HUES64 (cell line): Measurements from ENCODE around the gene KAT8.

ENCODE experiments used
- H3K27ac ChIP-seq: 2 replicates; pipeline ENCODE4 v1.7.0; 2013; ENCODE audit warnings: low read depth, low read length, inconsistent platforms
- H3K27me3 ChIP-seq: 2 replicates; pipeline ENCODE4 v1.6.1; 2013; ENCODE audit warnings: mild to moderate bottlenecking, low read length; ENCODE audit not compliant: insufficient read depth
- H3K36me3 ChIP-seq: 2 replicates; pipeline ENCODE4 v1.6.1; 2013; ENCODE audit warnings: mild to moderate bottlenecking, low read length; ENCODE audit not compliant: insufficient read depth
- H3K4me1 ChIP-seq: 2 replicates; pipeline ENCODE4 v1.6.1; 2013; ENCODE audit warnings: mild to moderate bottlenecking, low read length, moderate library complexity; ENCODE audit not compliant: insufficient read depth
- H3K4me3 ChIP-seq: 2 replicates; pipeline ENCODE4 v1.5.1; 2013; ENCODE audit warnings: mild to moderate bottlenecking, low read length, moderate library complexity
- H3K9ac ChIP-seq: 2 replicates; pipeline ENCODE4 v1.6.1; 2013; ENCODE audit warnings: mild to moderate bottlenecking, low read depth, low read length
- H3K9me3 ChIP-seq: 2 replicates; pipeline ENCODE4 v1.6.1; 2013; ENCODE audit warnings: low read depth, low read length; ENCODE audit not compliant: insufficient read depth
- WGBS: fragments of 150-250, 120-280 bp; methylation state at CpG from one replicate; pipeline ENCODE4 v1.1.7; 2013; ENCODE audit warnings: missing lambda C conversion rate; 5-methylcytosine and 5-hydroxymethylcytosine counted together

The KAT8 gene

DNA sequence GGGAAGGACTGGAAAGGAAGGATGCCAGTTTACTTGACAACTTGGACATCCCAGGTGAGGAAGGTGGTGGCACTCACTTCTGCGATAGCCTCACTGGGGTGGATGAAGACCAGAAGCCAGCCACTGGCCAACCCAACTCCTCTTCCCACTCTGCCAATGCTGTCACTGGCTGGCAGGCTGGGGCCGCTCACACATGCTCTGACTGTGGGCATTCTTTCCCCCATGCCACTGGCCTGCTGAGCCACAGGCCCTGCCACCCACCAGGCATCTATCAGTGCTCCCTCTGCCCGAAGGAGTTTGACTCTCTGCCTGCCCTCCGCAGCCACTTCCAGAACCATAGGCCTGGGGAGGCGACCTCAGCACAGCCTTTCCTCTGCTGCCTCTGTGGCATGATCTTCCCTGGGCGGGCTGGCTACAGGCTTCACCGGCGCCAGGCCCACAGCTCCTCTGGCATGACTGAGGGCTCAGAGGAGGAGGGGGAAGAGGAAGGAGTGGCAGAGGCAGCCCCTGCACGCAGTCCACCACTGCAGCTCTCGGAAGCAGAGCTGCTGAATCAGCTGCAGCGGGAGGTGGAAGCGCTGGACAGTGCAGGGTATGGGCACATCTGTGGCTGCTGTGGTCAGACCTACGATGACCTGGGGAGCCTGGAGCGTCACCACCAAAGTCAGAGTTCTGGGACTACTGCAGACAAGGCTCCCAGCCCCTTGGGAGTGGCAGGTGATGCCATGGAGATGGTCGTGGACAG is 38.7 kb upstream of the KAT8 start:
- Histone ChIP-seq H3K9me3 (no peaks in the 10 kb centered on the region), H3K27ac (no peak overlapping the region), H3K4me3 (no peak overlapping the region), H3K36me3 (peaks cover 78% of the 10 kb centered on the region), H3K4me1 (no peaks in the 10 kb centered on the region), H3K27me3 (no peaks in the 10 kb centered on the region), H3K9ac (no peak overlapping the region)
- WGBS, result 95% methylated on average over 15 of the region's 15 CpGs

DNA sequence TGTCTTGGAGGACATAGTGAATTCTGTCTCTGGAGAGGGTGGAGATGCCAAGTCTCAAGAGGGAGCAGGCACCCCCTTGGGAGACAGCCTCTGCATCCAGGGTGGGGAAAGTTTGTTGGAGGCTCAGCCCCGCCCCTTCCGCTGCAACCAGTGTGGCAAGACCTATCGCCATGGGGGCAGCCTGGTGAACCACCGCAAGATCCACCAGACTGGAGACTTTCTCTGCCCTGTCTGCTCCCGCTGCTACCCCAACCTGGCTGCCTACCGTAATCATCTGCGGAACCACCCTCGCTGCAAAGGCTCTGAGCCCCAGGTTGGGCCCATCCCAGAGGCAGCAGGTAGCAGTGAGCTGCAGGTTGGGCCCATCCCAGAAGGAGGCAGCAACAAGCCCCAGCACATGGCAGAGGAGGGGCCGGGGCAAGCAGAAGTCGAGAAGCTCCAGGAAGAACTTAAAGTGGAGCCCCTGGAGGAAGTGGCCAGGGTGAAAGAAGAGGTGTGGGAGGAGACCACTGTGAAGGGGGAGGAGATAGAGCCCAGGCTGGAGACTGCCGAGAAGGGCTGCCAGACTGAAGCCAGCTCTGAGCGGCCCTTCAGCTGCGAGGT is 38.0 kb upstream of the KAT8 start:
- no peaks in the 10 kb centered on the region for H3K4me1 ChIP-seq
- no peak overlapping the region for H3K9ac ChIP-seq
- H3K4me3 ChIP-seq, result no peak overlapping the region
- 93% methylated on average over 13 of the region's 13 CpGs for WGBS
- H3K36me3 ChIP-seq, result peaks cover 82% of the 10 kb centered on the region
- no peak overlapping the region for H3K27ac ChIP-seq
- H3K9me3 ChIP-seq, result no peaks in the 10 kb centered on the region
- H3K27me3 ChIP-seq, result no peaks in the 10 kb centered on the region

DNA sequence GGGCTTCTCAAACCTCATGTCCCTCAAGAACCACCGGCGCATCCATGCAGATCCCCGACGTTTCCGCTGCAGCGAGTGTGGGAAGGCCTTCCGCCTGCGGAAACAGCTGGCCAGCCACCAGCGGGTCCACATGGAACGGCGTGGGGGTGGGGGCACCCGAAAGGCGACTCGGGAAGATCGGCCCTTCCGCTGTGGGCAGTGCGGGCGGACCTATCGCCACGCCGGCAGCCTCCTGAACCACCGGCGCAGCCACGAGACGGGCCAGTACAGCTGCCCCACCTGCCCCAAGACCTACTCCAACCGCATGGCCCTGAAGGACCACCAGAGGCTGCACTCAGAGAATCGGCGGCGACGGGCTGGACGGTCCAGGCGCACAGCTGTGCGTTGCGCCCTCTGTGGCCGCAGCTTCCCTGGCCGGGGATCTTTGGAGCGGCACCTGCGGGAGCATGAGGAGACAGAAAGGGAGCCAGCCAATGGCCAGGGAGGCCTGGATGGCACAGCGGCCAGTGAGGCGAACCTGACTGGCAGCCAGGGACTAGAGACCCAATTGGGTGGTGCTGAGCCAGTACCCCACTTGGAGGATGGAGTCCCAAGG is 37.3 kb upstream of the KAT8 start:
- 96% methylated on average over 40 of the region's 40 CpGs for WGBS
- Histone ChIP-seq H3K27ac (no peak overlapping the region), H3K4me3 (no peak overlapping the region), H3K9me3 (no peaks in the 10 kb centered on the region), H3K4me1 (no peaks in the 10 kb centered on the region), H3K9ac (no peak overlapping the region), H3K27me3 (no peaks in the 10 kb centered on the region), H3K36me3 (peaks cover 86% of the 10 kb centered on the region)

DNA sequence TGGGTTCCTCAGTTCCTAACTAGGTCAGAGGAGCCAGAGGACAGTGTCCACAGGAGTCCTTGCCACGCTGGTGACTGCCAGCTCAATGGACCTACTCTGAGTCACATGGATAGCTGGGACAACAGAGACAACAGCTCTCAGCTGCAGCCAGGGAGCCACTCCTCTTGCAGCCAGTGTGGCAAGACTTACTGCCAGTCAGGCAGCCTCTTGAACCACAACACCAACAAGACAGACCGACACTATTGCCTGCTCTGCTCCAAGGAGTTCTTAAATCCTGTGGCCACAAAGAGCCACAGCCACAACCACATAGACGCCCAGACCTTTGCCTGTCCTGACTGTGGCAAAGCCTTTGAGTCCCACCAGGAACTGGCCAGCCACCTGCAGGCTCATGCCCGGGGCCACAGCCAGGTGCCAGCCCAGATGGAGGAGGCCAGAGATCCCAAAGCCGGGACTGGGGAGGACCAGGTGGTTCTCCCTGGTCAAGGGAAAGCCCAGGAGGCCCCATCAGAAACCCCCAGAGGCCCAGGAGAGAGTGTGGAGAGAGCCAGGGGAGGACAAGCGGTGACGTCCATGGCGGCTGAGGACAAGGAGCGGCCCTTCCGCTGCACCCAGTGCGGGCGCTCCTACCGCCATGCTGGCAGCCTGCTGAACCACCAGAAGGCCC is 36.6 kb upstream of the KAT8 start:
- H3K9ac ChIP-seq, result no peak overlapping the region
- peaks cover 87% of the 10 kb centered on the region for H3K36me3 ChIP-seq
- 93% methylated on average over 13 of the region's 13 CpGs for WGBS
- H3K4me3 ChIP-seq, result no peak overlapping the region
- H3K27ac ChIP-seq, result no peak overlapping the region
- no peaks in the 10 kb centered on the region for H3K27me3 ChIP-seq
- no peaks in the 10 kb centered on the region for H3K9me3 ChIP-seq
- H3K4me1 ChIP-seq, result no peaks in the 10 kb centered on the region

DNA sequence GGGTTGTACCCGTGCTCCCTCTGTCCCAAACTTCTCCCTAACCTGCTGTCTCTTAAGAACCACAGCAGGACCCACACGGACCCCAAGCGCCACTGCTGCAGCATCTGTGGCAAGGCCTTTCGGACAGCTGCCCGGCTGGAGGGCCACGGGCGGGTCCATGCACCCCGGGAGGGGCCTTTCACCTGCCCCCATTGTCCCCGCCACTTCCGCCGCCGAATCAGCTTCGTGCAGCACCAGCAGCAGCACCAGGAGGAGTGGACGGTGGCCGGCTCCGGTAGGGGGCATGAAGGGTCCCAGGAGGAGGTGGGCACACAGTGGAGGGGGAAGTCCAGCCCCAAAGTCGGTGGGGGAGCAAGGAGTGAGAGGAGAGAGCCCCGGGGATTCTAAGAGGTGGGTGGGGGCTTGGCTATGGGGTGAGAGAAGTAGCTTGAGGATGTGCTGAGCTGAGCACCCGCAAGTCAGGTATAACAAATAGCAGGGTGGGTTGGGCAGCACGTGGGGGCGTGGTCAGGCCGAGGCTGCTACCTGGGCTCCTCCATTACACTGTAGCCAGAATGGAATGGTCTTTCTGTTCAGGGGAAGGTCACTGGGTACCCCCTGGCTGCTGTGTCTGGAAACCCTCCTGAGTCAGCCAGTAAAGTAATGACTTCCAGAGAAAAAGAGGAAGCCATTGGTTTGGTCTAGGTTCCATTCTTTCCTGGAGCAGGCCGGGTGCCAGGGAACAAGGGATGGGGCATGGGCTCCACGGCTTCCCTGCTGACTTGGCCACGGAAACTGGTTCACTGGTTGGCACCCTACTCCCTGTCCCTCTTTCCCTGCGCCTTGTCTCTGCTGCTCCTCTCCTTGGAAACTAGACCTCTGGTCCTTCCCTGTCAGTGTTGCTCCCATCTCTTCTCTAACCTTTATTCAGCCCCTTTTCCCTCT is 35.8 kb upstream of the KAT8 start:
- no peak overlapping the region for H3K9ac ChIP-seq
- 93% methylated on average over 26 of the region's 26 CpGs for WGBS

DNA sequence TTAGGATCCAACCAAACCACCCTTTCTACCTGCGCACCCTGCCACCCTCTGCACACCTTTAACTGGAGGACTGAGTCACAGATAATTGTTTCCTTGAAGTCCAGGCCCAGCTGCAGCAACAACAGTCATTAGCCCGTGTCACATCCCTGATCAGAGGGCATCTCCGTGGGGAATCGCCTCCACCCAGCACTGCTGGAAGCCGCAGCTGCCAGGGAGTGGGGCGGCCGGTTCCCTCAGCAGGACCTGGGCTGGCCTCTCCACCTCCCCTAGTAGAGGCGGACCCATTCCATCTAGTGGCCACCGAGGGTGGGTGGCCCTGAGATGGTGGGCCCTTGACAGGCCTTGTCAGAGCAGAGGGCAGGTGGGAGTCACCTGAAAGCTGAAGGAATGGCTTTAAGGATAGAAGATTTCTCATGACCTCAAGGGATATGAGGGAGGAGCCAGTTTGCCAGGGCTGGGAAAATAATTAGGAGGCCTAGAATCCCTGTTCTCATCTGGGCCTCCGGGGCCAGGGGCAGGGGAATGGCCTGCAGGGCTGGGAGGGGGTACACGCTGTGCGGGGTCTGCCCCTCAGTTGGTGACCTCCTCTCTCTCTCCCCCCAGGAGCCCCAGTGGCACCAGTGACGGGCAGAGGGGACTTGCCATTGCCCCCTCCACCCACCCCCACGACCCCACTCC is 35.0 kb upstream of the KAT8 start:
- Histone ChIP-seq H3K27me3 (no peaks in the 10 kb centered on the region), H3K4me1 (no peaks in the 10 kb centered on the region), H3K9ac (no peak overlapping the region), H3K27ac (no peak overlapping the region), H3K9me3 (no peaks in the 10 kb centered on the region), H3K4me3 (no peak overlapping the region), H3K36me3 (peaks cover 77% of the 10 kb centered on the region)
- WGBS, result 92% methylated on average over 14 of the region's 14 CpGs

More for the DNA sequence above, 35.8 kb upstream of the KAT8 start:
- H3K4me3 ChIP-seq, result no peak overlapping the region
- H3K27ac ChIP-seq, result no peak overlapping the region
- no peaks in the 10 kb centered on the region for H3K4me1 ChIP-seq
- H3K9me3 ChIP-seq, result no peaks in the 10 kb centered on the region
- H3K36me3 ChIP-seq, result peaks cover 79% of the 10 kb centered on the region
- no peaks in the 10 kb centered on the region for H3K27me3 ChIP-seq

DNA sequence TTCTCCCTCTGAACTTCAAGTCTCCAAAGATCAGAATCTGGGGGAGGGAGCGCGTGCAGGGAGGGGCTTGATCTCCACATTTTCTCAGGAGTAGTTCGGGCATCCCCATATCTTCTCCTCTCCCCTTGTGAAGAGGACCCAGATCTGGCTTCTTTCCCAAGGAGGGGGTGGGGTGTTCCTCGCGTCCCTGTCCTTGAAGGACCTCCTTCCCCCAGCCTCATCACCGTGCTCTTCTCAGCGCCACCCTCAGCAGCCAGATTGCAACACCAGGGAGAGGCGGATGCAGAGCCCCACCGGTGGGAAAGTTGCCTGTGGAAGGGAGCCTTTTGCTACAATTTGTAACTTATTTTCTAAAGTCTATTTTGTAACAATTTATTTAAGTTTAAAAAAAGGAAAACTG is 34.4 kb upstream of the KAT8 start:
- Histone ChIP-seq H3K4me1 (no peaks in the 10 kb centered on the region), H3K9me3 (no peaks in the 10 kb centered on the region), H3K4me3 (no peak overlapping the region), H3K36me3 (peaks cover 71% of the 10 kb centered on the region), H3K27me3 (no peaks in the 10 kb centered on the region), H3K27ac (no peak overlapping the region), H3K9ac (no peak overlapping the region)
- 88% methylated on average over 5 of the region's 9 CpGs for WGBS

DNA sequence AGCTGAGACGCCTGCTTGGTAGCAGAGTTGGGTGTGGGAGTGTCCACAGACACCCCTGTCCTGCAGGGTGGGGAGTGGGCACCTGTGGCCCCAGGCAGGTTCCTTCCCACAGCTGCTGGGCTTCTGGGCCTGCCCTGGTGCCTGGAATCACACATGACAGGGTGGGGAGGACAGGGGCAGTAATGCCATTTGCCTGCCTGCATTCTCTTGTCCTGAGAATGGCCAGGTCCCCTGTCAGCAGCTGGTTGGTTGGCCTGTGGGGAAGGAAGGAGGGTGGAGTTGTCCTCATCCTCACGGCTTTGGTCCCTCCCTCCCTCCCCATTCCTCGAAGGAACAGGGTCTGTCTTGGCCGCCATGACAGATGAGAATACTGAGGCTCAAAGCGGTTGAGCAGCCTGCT is 33.9 kb upstream of the KAT8 start:
- Histone ChIP-seq H3K36me3 (peaks cover 66% of the 10 kb centered on the region), H3K27ac (no peak overlapping the region), H3K4me3 (no peak overlapping the region), H3K4me1 (no peaks in the 10 kb centered on the region), H3K9ac (no peak overlapping the region), H3K9me3 (no peaks in the 10 kb centered on the region), H3K27me3 (no peaks in the 10 kb centered on the region)
- WGBS, result 84% methylated on average over 5 of the region's 5 CpGs

DNA sequence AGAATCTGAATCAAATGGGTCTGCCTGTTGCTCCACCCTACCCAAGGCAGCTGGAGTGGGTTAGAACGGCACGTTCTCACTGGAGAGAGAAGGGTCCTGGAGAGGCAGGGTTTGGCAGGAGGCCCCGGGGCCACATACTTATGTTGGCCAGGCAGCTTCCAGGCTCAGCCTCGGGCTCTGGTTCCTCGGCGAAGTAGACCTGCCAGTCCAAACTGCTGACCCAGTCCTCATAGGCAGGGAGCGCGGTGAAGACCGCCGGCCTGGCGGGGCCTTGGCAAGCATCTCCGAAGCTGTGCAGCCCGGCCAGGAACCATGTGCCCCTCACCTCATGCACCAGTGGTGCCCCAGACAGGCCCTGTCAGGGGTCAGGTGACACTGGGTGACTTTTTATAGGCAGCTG is 33.5 kb upstream of the KAT8 start:
- Histone ChIP-seq H3K9ac (no peak overlapping the region), H3K27me3 (no peaks in the 10 kb centered on the region), H3K4me3 (no peak overlapping the region), H3K36me3 (peaks cover 65% of the 10 kb centered on the region), H3K27ac (no peak overlapping the region), H3K4me1 (no peaks in the 10 kb centered on the region), H3K9me3 (no peaks in the 10 kb centered on the region)
- 95% methylated on average over 13 of the region's 13 CpGs for WGBS

DNA sequence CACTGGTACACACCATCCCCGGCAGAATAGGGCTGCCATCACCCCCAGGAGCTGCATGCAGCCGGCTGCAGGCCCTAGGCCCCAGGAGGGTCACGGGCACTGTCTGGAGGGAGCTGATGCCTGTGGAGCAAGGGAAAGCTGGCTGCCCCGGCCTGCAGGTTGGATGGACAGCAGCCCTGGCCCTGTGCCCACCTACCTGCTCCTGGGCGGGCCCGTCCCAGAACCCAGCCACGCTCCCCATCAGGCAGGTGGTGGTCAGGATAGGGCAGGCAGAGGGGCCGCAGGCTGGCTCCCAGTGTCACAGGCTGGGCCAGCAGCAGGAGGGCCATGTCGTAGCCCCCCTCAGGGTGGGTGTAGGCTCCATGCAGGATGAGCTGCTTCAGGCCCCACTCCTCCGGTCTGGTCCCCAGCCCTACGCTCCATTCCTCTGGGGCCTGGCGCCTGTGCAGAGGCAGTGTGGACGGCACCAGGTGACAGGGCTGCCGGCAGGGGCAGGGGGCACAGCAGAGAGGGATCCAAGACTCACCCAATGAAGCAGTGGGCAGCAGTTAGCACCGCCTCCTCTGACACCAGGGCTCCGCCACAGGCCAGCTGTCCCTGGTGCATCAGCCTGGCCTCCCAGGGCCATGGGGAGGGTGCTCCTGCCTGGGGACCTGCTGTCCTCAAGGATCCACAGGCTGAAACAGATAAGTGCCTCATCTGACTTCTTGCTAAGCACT is 32.7 kb upstream of the KAT8 start:
- H3K36me3 ChIP-seq, result peaks cover 62% of the 10 kb centered on the region

More for the DNA sequence above, 32.7 kb upstream of the KAT8 start:
- Histone ChIP-seq H3K4me3 (no peak overlapping the region), H3K9ac (no peak overlapping the region), H3K27ac (0 out of 2 replicates have a peak overlapping the region, but pooled peaks have one; percentile 30), H3K27me3 (no peaks in the 10 kb centered on the region), H3K9me3 (no peaks in the 10 kb centered on the region), H3K4me1 (no peaks in the 10 kb centered on the region)
- WGBS, result 95% methylated on average over 16 of the region's 16 CpGs
